Ascending aorta (tissue), 2 donors: ENCODE measurements around the gene COL19A1. TPM values are rescaled to one million over a fixed set of nuclear protein-coding genes. Genes with fewer than 3 reads are reported as not detected.

ENCODE experiments used
- DNase-seq, 2 donors: peaks; one replicate each; pipeline ENCODE4 v3.0.0-alpha.2; 2019; ENCODE audit warnings: low spot score in 2 of 2
- H3K27ac ChIP-seq, 2 donors: fragments of 200-600 bp; sonication (generic); one replicate each; pipeline ENCODE4 v1.5.1; 2016 to 2017; ENCODE audit warnings: mild to moderate bottlenecking in 1 of 2
- H3K27me3 ChIP-seq: fragments of 200-600 bp; sonication (generic); one replicate; pipeline ENCODE4 v1.5.1; 2017
- H3K36me3 ChIP-seq, 2 donors: fragments of 200-600 bp; sonication (generic); one replicate each; pipeline ENCODE4 v1.5.1; 2016
- H3K4me1 ChIP-seq, 2 donors: fragments of 200-600 bp; sonication (generic); one replicate each; pipeline ENCODE4 v1.5.1; 2016 to 2017; ENCODE audit warnings: mild to moderate bottlenecking in 1 of 2
- H3K4me3 ChIP-seq, 2 donors: fragments of 200-600 bp; sonication (generic); one replicate each; pipeline ENCODE4 v1.5.1; 2016 to 2017; ENCODE audit warnings: mild to moderate bottlenecking in 1 of 2
- H3K9me3 ChIP-seq, 2 donors: fragments of 200-600 bp; sonication (generic); one replicate each; pipeline ENCODE4 v1.5.1; 2016
- intact Hi-C: fragments of 100-400 bp; cut with DNase I; formaldehyde crosslinking; loops from one replicate; pipeline ENCODE4 v1.15.1; 2023
- total RNA-seq: library from RNA; depleted of rRNA; stranded (reverse); fragments of >200 nt; gene quantifications from one replicate; pipeline ENCODE4 v1.1.0, GENCODE V29; 2016
- TF ChIP-seq, protein P1 (sequence below), 3 experiments: fragments of 200-600 bp in 2 of 3; fragments of 450-650 bp in 1 of 3; sonication (generic) in 2 of 3; IDR thresholded peaks; one replicate each; pipeline ENCODE4 v1.5.1; 2016 to 2019; ENCODE audit warnings: antibody characterized with exemption in 3 of 3, mild to moderate bottlenecking in 1 of 3, moderate library complexity in 1 of 3

The COL19A1 gene
- total RNA-seq, 1 donor from 2014 or later, result not detected

DNA sequence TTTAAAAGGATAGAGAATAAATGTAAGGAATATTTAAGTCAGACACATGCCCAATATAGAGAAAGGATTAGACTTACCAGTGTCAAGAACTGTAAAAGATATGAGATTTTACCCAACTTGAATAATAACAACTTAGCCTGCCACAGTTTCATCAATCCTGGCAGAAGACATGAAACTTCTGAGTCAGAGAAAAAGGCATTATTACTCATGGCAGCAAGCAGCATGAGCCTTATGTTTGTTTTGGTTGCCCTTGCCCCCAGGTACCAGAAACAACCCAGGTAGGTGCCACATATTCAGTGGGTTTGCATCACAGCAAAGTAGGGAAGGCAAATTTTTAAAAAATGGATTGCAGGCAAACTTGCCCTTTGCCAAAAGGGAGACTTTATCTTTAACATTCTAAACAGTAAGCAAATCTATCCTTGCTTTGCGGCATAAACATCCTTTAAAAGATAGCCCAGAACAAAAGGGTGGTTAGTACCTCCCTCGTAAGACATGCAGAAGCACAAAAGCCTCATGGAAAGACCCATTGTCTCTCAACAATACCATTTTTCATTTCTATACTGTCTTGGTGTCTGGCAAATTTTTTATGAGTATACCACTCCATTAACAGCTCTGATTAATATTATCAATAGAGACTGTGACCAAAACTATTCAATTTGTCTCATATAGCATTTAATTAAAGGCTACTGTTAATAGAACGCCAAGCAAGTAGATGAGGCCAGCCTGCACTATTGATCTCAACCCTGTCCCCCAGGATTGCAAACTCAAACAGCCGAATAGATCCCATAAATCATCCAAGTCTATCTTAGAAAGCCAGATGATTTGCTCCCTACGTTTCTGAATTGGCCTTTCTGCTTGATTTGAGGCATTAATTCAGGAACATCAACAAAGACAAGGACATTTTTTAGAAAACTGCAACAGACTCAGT lies 185.1 kb downstream of the COL19A1 start:
- intact Hi-C loops, result no loop called here
- TF ChIP-seq, protein P1, sequence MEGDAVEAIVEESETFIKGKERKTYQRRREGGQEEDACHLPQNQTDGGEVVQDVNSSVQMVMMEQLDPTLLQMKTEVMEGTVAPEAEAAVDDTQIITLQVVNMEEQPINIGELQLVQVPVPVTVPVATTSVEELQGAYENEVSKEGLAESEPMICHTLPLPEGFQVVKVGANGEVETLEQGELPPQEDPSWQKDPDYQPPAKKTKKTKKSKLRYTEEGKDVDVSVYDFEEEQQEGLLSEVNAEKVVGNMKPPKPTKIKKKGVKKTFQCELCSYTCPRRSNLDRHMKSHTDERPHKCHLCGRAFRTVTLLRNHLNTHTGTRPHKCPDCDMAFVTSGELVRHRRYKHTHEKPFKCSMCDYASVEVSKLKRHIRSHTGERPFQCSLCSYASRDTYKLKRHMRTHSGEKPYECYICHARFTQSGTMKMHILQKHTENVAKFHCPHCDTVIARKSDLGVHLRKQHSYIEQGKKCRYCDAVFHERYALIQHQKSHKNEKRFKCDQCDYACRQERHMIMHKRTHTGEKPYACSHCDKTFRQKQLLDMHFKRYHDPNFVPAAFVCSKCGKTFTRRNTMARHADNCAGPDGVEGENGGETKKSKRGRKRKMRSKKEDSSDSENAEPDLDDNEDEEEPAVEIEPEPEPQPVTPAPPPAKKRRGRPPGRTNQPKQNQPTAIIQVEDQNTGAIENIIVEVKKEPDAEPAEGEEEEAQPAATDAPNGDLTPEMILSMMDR (IDR thresholded peaks at IDR 0.05), result no peak
- DNase-seq, result no peak
- H3K9me3 ChIP-seq, result no peaks in the 10 kb centered on the region
- no peaks in the 10 kb centered on the region for H3K36me3 ChIP-seq
- no peaks in the 10 kb centered on the region for H3K27me3 ChIP-seq
- no peak overlapping the region for H3K27ac ChIP-seq
- H3K4me1 ChIP-seq, result no peaks in the 10 kb centered on the region
- H3K4me3 ChIP-seq, result no peak overlapping the region

DNA sequence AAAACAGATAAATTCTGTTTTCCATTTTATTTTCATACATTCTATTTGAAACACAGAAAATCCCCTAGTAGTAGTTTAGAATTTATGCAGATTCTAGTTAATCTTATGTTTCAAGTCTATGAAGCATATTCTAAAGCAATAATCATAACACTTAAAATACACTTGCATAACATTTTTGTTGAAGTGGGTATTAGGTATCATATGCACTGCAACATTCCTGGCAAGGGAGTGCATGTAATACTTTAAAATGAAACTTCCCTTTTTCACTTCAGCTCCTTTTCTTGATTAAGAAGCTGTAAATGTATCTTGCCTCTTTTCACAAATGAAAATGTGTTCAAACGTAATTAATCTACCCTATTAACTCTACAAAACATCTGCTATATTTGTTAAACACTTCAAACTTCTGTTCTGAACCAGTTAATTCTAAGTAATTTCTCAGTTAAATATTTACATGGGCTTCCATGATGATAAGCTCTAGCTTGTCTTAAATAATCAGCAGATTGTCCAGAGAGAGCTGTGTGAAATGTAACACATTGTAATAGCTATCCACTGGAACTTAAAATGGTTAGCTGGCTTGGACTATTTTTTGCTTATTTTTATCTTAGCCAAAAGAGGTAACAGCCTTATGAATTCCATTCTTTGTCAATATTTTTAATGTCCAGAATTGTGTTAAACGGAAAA lies 192.8 kb downstream of the COL19A1 start:
- Histone ChIP-seq H3K9me3 (no peaks in the 10 kb centered on the region), H3K27me3 (no peaks in the 10 kb centered on the region), H3K4me3 (no peak overlapping the region), H3K4me1 (no peaks in the 10 kb centered on the region), H3K36me3 (no peaks in the 10 kb centered on the region), H3K27ac (no peak overlapping the region)
- TF ChIP-seq, protein P1 (IDR thresholded peaks at IDR 0.05), result no peak
- intact Hi-C loops, result no loop called here
- DNase-seq, result no peak

DNA sequence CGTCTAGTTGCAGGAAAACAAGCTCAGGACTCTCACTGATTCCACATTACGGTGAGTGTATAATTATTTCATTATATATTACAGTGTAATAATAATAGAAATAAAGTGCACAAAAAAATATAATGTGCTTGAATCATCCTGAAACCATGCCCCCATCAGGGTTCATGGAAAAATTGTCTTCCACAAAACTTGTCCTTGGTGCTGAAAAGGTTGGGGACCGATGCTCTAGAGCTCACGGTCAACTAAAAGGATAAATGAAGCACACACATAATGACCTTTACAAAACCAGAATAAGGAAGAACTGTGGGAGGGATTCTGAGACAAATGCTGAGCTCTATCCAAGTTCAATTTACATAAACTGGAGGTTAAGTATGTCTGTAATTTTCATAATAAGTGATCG lies 194.3 kb downstream of the COL19A1 start:
- no peak for DNase-seq
- Histone ChIP-seq H3K27me3 (no peaks in the 10 kb centered on the region), H3K36me3 (no peaks in the 10 kb centered on the region), H3K4me1 (no peaks in the 10 kb centered on the region), H3K27ac (no peak overlapping the region), H3K9me3 (no peaks in the 10 kb centered on the region), H3K4me3 (no peak overlapping the region)
- intact Hi-C loops, result no loop called here
- TF ChIP-seq, protein P1 (IDR thresholded peaks at IDR 0.05), result no peak

DNA sequence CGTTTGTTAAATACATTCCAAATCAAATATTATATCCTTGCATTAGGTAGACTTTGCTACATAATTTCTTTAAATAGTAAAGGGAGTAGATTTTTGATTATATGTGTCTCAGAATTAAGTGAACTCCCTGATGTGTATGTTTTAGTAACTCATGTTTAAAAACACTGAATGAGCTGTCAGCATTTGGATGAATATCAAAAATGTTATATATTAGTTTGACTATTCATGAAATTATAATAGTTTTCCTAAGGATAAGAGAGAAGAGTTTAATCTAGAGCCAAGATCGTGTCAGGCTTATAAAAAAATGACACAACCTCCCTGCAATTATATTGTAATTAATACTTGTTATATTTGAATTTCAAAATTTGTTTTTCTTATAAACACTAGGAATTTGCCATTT lies 195.2 kb downstream of the COL19A1 start:
- no peak for DNase-seq
- Histone ChIP-seq H3K4me3 (no peak overlapping the region), H3K4me1 (no peaks in the 10 kb centered on the region), H3K27ac (no peak overlapping the region), H3K36me3 (no peaks in the 10 kb centered on the region), H3K27me3 (no peaks in the 10 kb centered on the region), H3K9me3 (no peaks in the 10 kb centered on the region)
- intact Hi-C loops, result no loop called here
- TF ChIP-seq, protein P1 (IDR thresholded peaks at IDR 0.05), result no peak

DNA sequence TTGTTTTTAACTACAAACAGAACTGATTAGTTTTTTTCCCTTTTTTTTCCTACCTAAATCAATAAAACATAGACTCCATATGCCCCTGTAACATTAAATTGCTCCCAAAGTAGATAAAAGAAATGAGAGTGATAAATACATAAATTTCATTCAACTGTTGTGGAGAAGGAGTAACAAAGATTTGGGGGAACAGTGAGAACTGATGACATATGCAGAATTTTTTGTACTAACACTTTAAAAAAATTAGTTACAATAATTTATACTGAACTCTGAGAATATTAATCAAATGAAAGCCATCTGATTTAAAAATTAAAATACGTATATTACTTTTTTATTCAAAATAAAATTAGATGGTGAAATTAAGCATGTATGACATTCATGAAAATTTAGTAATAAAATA lies 195.7 kb downstream of the COL19A1 start:
- Histone ChIP-seq H3K4me1 (no peaks in the 10 kb centered on the region), H3K27ac (no peak overlapping the region), H3K36me3 (no peaks in the 10 kb centered on the region), H3K4me3 (no peak overlapping the region), H3K9me3 (no peaks in the 10 kb centered on the region), H3K27me3 (no peaks in the 10 kb centered on the region)
- intact Hi-C loops, result no loop called here
- TF ChIP-seq, protein P1 (IDR thresholded peaks at IDR 0.05), result no peak
- DNase-seq, result no peak
